Measurements from ENCODE around the gene ARL16. TPM values are rescaled to one million over a fixed set of nuclear protein-coding genes. Genes with fewer than 3 reads are reported as not detected.

The ARL16 gene
- total RNA-seq, 1 donor from 2014 or later: 46.3 TPM

DNA sequence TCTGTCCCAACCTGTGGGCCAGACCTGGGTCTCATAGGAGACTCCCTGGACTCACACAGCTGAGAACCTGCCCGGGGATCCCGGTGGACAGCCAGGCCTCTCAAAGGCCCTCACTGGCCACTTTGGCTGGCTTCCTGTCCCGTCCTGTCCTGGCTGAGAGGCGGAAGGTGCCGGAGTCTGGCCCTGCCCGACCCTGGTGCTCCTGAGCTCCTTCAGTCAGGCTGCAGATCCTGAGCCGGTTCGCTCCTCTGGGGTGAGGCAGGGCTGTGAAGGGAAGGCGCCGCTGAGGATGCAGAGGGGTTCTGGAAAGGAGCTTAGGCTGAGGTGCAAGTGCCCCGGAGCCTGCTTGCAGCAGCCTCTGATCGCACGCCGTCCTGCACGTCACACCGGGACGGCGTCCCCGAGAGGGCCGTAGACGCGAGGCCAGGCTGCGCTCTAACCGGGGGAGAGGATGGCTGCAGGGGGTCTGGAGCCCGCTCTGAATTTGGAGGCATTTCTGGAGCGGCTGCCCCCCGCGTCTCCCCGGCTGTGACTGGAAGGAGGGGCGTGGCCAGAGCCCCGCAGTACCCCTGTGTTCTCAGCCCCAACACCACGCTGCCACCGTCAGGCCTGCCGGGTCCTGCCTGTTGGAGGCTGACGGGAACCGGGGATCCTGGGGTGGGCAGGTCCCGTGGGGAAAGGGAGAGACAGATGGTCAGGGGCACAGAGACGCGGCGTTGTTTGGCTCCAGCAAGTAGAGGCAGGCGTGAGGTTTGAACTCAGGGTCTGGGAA, 4.4 kb upstream of the ARL16 start:
- TF ChIP-seq, protein P1, sequence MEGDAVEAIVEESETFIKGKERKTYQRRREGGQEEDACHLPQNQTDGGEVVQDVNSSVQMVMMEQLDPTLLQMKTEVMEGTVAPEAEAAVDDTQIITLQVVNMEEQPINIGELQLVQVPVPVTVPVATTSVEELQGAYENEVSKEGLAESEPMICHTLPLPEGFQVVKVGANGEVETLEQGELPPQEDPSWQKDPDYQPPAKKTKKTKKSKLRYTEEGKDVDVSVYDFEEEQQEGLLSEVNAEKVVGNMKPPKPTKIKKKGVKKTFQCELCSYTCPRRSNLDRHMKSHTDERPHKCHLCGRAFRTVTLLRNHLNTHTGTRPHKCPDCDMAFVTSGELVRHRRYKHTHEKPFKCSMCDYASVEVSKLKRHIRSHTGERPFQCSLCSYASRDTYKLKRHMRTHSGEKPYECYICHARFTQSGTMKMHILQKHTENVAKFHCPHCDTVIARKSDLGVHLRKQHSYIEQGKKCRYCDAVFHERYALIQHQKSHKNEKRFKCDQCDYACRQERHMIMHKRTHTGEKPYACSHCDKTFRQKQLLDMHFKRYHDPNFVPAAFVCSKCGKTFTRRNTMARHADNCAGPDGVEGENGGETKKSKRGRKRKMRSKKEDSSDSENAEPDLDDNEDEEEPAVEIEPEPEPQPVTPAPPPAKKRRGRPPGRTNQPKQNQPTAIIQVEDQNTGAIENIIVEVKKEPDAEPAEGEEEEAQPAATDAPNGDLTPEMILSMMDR (IDR thresholded peaks at IDR 0.05): no peak
- Mint-ChIP-seq H3K9me3 (ENCODE audit: unreplicated experiment) (no peaks in the 10 kb centered on the region), H3K27me3 (ENCODE audit: unreplicated experiment) (no peaks in the 10 kb centered on the region), H3K36me3 (ENCODE audit: unreplicated experiment) (peaks cover 39% of the 10 kb centered on the region), H3K4me1 (ENCODE audit: unreplicated experiment) (peaks cover 19% of the 10 kb centered on the region), H3K4me3 (ENCODE audit: unreplicated experiment) (no peak overlapping the region), H3K27ac (ENCODE audit: unreplicated experiment) (no peak overlapping the region)
- no peak for DNase-seq (ENCODE audit: extremely low spot score, unreplicated experiment)

DNA sequence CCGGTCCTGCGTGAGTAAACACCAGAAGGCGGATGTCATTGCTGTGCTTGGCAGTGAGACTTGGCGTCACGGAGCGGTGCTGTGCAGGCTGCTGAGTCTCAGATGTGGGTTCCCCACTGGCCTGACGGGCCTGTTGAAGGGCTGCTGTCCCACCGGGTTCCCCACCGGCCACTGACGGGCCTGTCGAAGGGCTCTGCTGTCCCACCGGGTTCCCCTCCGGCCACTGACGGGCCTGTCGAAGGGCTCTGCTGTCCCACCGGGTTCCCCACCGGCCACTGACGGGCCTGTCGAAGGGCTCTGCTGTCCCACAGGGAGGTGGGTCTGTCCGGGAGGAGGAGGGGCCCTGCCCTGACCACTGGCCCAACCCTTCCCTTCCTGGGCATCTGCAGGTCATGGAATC, 3.0 kb upstream of the ARL16 start:
- Mint-ChIP-seq H3K4me3 (ENCODE audit: unreplicated experiment) (no peak overlapping the region), H3K27ac (ENCODE audit: unreplicated experiment) (peak overlapping the region; percentile 27), H3K4me1 (ENCODE audit: unreplicated experiment) (peaks cover 30% of the 10 kb centered on the region), H3K27me3 (ENCODE audit: unreplicated experiment) (no peaks in the 10 kb centered on the region), H3K36me3 (ENCODE audit: unreplicated experiment) (peaks cover 39% of the 10 kb centered on the region), H3K9me3 (ENCODE audit: unreplicated experiment) (no peaks in the 10 kb centered on the region)
- no peak for DNase-seq (ENCODE audit: extremely low spot score, unreplicated experiment)
- TF ChIP-seq, protein P1 (IDR thresholded peaks at IDR 0.05): no peak

DNA sequence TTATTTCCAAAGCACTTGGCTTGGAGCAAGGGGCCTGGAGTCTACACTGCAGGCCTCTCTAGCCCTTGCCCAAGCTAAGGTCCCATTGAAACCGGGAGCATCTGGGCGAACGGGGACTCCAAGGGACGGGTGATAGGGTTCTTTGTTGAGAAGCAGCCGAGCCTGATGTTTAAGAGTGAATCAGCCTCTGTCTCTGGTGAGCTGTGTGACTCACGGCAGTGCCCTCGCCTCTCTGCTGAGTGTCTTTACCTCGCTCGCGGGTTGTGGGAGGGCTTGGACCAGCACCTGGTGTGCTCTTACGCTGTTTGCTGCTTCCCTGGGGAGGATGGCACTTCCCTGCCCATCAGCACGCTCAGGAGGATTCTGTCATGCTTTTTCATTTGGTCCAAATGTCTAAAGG, 1.5 kb upstream of the ARL16 start:
- H3K27ac Mint-ChIP-seq (ENCODE audit: unreplicated experiment): peak overlapping the region; percentile 89
- TF ChIP-seq, protein P1 (IDR thresholded peaks at IDR 0.05): no peak

DNA sequence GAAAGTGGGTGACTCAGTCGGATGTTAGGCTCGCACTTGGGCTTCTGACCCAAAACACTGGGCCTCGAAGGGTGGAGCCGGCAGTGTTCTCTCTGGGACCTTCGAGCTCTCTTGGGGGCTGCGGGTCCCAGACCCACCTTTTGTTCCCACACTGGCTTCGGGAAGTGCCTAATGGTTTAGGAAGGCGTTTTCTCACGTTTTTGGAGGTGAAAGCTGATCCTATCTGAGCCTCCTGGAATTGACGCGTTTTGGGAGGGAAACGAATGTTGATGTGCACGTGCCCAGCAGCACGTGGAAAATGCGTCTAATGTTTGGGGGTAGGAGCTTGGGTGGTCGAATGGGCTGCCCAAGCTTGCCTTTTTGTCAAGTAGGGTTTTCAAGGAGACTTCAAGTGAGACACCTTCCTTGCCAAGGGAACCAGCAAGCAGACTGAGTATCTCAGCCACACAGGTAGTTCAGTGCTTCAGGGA, 880 bp upstream of the ARL16 start:
- H3K36me3 Mint-ChIP-seq (ENCODE audit: unreplicated experiment): peaks cover 28% of the 10 kb centered on the region
- H3K4me3 Mint-ChIP-seq (ENCODE audit: unreplicated experiment): peak overlapping the region; percentile 81
- no peaks in the 10 kb centered on the region for H3K9me3 Mint-ChIP-seq (ENCODE audit: unreplicated experiment)
- no peak for DNase-seq (ENCODE audit: extremely low spot score, unreplicated experiment)
- TF ChIP-seq, protein P1 (IDR thresholded peaks at IDR 0.05): no peak
- peaks cover 33% of the 10 kb centered on the region for H3K4me1 Mint-ChIP-seq (ENCODE audit: unreplicated experiment)
- H3K27ac Mint-ChIP-seq (ENCODE audit: unreplicated experiment): peak overlapping the region; percentile 89
- no peaks in the 10 kb centered on the region for H3K27me3 Mint-ChIP-seq (ENCODE audit: unreplicated experiment)

More for the DNA sequence above, 1.5 kb upstream of the ARL16 start:
- Mint-ChIP-seq H3K27me3 (ENCODE audit: unreplicated experiment) (no peaks in the 10 kb centered on the region), H3K4me3 (ENCODE audit: unreplicated experiment) (peak overlapping the region; percentile 81), H3K4me1 (ENCODE audit: unreplicated experiment) (peaks cover 33% of the 10 kb centered on the region), H3K36me3 (ENCODE audit: unreplicated experiment) (peaks cover 34% of the 10 kb centered on the region), H3K9me3 (ENCODE audit: unreplicated experiment) (no peaks in the 10 kb centered on the region)
- no peak for DNase-seq (ENCODE audit: extremely low spot score, unreplicated experiment)

DNA sequence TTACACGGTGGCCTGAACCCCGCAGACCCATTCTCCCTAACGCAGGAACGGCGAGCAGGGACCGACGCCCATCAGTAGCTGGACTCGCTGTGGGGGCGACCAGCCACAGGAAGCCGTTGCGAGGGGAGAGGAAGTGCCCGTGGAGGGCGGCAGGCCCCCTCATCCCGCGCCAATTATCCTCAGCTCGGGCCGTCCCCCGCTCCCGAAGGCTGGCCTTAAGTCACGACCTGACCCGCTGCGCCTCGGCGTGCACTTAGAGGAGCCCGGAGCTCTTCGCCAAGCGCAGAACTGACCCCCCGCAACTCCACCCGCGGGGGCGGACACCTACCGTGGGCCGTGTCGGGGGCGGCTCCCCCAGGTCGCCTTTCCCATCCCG, 401 bp downstream of the ARL16 start:
- peaks cover 19% of the 10 kb centered on the region for H3K36me3 Mint-ChIP-seq (ENCODE audit: unreplicated experiment)
- DNase-seq (ENCODE audit: extremely low spot score, unreplicated experiment): no peak
- peaks cover 33% of the 10 kb centered on the region for H3K4me1 Mint-ChIP-seq (ENCODE audit: unreplicated experiment)
- TF ChIP-seq, protein P1 (IDR thresholded peaks at IDR 0.05): no peak
- H3K27ac Mint-ChIP-seq (ENCODE audit: unreplicated experiment): peak overlapping the region; percentile 81
- H3K9me3 Mint-ChIP-seq (ENCODE audit: unreplicated experiment): no peaks in the 10 kb centered on the region
- H3K27me3 Mint-ChIP-seq (ENCODE audit: unreplicated experiment): no peaks in the 10 kb centered on the region
- peak overlapping the region; percentile 87 for H3K4me3 Mint-ChIP-seq (ENCODE audit: unreplicated experiment)

Data from osteocyte (in vitro differentiated cells).